ENCODE results near the gene PCGF3.
"Not testable (repeated sequence)": the region's sequence is repeated elsewhere in the genome, so short reads cannot be mapped to it uniquely, and the experiment has no call there.

Gene PCGF3

DNA sequence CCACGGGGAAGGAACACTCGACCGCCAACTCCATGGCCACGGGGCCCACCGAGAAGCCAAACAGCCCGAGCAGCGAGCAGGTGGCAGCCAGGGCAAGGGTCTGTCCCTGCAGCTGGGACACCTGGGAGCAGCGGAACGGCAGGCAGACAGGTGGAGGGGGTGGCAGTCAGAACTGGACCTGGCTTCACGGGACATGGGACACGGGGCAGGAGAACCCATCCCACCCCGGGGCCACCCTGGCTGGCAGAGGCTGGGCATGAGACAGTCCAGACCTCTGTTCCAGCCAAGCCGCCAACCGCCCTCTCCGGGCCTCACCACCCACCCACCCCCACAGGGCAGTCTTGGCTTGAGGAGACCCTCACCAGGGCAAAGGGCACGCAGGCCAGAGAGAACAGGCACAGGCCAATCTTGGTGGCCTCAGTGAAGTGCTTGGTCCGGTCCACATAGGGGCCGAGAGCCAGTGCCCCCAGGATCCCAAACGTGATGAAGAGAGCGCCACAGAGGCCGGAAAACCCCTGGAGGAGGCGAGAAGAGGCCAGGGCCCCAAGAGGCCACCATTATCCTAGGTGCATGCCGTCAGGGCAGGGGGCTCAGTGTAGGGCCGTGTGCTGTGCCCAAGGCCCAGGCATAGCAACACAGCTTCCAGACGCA lies 22.3 kb upstream of the PCGF3 start:
- no peak for DNase-seq (ENCODE audit: low read depth in 2 of 2)

GRCh38 chr4:683982-684622 lies 21.5 kb upstream of the PCGF3 start:
- DNase-seq (ENCODE audit: low read depth in 2 of 2): no peak

DNA sequence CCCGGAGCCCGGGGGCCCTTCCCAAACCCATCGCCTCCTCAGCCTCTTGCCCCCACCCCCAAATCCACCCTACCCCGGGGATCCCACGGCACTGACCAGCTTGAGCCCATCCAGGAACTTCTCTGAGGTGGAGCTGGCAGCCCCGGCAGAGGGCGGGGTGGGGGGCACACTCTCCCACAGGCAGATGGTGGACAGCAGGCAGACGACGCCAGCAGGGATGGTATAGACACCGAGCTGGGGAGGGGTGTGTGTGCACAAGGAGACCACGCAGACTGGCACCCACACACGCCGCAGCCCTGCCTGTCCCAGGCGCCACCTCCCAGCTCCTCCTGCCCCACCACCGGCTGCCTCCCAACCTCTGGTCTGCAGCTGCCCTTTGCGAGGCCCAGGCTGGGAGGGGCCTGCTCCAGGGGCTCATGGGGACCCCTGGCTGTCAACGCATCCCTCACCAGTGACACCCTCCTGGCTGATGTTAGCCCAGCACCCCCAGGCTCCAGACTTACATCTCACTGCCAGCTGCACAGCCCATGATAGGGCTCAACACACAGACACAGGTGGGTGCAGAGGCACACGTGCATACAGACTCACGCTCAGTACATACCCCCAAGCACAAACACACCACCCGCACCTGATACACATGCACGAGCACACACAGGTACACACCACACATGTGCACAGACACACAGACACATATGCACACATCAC lies 20.9 kb upstream of the PCGF3 start:
- no peak for DNase-seq (ENCODE audit: low read depth in 2 of 2)

- DNase-seq (ENCODE audit: low read depth in 2 of 2): no peak
These were observed 19.8 kb upstream of the PCGF3 start for GRCh38 chr4:685679-686412.

GRCh38 chr4:686413-687040 lies 19.1 kb upstream of the PCGF3 start:
- no peak for DNase-seq (ENCODE audit: low read depth in 2 of 2)

GRCh38 chr4:687048-687970 lies 18.3 kb upstream of the PCGF3 start:
- DNase-seq (ENCODE audit: low read depth in 2 of 2): no peak

- DNase-seq (ENCODE audit: low read depth in 2 of 2): no peak
These were observed 17.4 kb upstream of the PCGF3 start for GRCh38 chr4:687971-688853.

- no peak for DNase-seq (ENCODE audit: low read depth in 2 of 2)
These were observed 16.6 kb upstream of the PCGF3 start, which contains the start of gene SLC49A3 for GRCh38 chr4:688854-689681. Gene SLC49A3, minus strand, starts transcription at chr4:689151. Its CDS starts 24 bp downstream, at chr4:689127.

DNA sequence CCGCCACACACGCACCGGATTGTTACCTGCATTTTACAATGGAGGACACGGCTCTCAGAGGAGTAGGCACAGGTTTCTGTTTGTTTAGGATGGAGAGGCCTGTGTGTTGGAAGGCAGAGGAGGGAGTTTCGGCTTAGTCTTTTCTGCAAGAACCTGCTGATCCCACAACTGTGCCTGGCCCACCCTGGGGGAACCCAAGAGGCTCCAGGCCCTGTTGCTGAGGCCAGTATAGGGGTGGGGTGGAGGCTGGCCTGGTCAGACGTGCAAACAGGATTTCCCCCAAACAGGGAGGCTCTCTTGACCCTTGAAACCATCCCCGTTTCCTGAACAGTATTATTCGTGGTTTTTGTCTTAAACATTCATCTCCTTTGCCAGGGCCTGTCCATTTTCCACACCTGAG lies 15.9 kb upstream of the PCGF3 start:
- DNase-seq (ENCODE audit: low read depth in 2 of 2): no peak

GRCh38 chr4:692771-693554 lies 12.7 kb upstream of the PCGF3 start:
- DNase-seq (ENCODE audit: low read depth in 2 of 2): no peak

DNA sequence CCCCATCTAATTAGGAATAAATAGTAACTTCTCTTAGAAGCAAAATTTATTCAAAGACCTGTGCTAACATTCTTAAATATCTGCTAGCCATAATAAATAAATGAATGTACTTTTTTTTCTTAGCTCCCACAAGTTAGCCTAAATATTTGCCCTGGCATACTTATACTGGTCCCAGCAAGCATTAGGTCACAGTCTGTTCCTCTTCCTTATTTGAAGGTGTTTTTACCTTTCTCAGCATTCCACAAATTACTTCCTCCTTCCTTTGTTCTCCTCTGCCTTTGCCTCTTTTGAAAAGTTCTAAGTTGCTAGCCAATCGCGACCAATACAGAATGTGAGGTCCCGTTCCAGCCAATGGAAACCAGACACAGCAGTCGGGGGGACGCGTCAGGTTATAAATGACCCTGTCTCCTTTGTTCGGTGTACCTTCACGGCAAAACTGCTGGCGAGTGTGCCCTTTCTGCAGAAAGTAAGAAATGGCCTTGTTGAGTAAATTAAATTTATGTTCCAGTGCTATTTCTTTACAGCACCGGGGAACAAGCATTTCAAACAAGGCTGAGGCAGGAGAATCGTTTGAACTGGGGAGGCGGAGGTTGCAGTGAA lies 11.2 kb upstream of the PCGF3 start:
- not testable (repeated sequence) for DNase-seq (ENCODE audit: low read depth in 2 of 2)

GRCh38 chr4:699816-700580 lies 5.6 kb upstream of the PCGF3 start:
- DNase-seq (ENCODE audit: low read depth in 2 of 2): no peak

GRCh38 chr4:700587-701264 lies 4.9 kb upstream of the PCGF3 start:
- no peak for DNase-seq (ENCODE audit: low read depth in 2 of 2)

GRCh38 chr4:702618-703048 lies 3.0 kb upstream of the PCGF3 start:
- no peak for DNase-seq (ENCODE audit: low read depth in 2 of 2)

DNA sequence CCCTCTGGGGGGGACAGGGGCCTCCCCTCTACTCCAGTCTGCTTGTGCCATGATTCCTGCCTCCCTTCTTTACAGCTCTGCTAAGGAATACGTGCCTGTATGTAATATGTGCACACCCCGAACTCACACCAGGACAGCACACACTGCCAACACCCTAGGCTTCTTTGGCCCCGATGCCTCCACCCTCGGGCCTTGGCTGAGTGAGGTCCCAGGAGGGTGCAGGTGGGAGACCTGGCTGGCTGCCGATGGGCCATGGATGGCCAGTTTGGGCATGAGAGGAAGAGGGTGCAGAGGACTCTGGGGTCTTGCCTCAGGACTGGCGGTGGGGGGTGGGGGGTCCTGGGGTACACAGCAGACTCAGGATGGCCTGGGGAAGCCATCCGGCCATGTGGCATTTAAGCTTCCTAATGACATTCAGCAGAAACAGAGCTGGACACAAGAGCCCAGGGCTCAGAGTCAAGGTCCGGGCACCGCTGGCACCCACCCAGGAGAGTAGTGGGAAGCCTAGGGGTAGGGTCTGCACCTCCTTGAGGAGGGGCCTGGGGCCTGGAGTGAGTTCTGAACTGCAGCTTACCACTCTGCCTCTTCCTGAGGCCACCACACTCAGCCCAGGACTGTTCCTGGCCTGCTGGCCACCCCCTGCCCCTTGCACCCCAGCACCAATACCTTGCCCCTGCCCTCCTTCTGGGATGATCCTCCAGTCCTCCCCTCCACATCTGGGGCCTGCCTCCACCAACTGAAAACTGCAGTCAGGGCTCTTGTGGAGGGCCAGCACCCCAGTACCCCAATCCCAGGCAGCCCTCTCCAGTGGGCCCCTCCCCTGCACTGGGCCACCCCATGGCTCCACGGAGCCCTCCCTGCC lies 2.1 kb upstream of the PCGF3 start:
- DNase-seq (ENCODE audit: low read depth in 2 of 2): no peak

All from stimulated activated CD4-positive, alpha-beta T cell treated with anti-CD3 and anti-CD28 coated beads, Interleukin-1b, Interleukin-23, amount 100 ng/mL, for 4 hours (primary cell).